Suprapubic skin (tissue), 4 donors: Measurements from ENCODE around the gene IFNE.

Source experiments
- EP300 ChIP-seq: sonication (generic); formaldehyde crosslinking; IDR thresholded peaks from one replicate; pipeline ENCODE4 v1.6.1; 2017; ENCODE audit warnings: antibody characterized with exemption
- POLR2A ChIP-seq, 2 donors: fragments of 450-650 bp; IDR thresholded peaks; one replicate each; pipeline ENCODE4 v1.6.1; 2017; ENCODE audit warnings: antibody characterized with exemption in 2 of 2, mild to moderate bottlenecking in 2 of 2, moderate library complexity in 2 of 2
- POLR2AphosphoS5 ChIP-seq, 3 donors: sonication (generic); formaldehyde crosslinking; IDR thresholded peaks; one replicate each; pipeline ENCODE4 v1.6.1; 2017; ENCODE audit warnings: antibody characterized with exemption in 3 of 3
- TF ChIP-seq, protein P1 (sequence below), 2 donors: fragments of 200-600 bp in 1 of 2; fragments of 450-650 bp in 1 of 2; sonication (generic) in 1 of 2; IDR thresholded peaks; one replicate each; pipeline ENCODE4 v1.5.1; 2016 to 2019; ENCODE audit warnings: antibody characterized with exemption in 2 of 2, mild to moderate bottlenecking in 1 of 2, moderate library complexity in 1 of 2

DNA sequence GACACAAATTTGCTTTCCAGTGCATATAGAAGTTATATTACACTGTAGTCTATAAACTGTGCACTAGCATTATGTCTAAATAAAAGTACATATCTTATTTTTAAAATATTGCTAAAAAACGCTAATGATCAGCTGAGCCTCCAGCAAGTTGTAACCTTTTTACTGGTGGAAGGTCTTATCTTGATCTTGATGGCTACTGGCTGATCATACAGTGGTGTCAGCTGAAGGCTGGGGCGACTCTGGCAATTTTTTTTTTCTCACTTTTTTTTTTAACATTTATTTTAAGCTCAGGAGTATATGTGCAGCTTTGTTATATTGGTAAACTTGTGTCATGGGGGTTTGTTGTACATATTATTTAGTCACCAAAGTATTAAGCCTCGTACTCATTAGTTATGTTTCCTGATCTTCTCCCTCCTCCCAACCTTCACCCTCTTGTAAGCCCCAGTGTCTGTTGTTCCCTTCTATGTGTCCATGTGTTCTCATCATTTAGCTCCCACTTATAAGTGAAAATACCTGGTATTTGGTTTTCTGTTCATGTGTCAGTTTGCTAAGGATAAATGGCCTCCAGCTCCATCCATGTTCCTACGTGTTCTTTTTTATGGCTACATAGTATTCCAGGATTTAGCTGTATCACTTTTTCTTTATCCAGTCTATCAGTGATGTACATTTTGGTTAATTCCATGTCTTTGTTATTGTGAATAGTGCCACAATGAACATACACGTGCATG, 38.6 kb upstream of the IFNE start:
- TF ChIP-seq, protein P1, sequence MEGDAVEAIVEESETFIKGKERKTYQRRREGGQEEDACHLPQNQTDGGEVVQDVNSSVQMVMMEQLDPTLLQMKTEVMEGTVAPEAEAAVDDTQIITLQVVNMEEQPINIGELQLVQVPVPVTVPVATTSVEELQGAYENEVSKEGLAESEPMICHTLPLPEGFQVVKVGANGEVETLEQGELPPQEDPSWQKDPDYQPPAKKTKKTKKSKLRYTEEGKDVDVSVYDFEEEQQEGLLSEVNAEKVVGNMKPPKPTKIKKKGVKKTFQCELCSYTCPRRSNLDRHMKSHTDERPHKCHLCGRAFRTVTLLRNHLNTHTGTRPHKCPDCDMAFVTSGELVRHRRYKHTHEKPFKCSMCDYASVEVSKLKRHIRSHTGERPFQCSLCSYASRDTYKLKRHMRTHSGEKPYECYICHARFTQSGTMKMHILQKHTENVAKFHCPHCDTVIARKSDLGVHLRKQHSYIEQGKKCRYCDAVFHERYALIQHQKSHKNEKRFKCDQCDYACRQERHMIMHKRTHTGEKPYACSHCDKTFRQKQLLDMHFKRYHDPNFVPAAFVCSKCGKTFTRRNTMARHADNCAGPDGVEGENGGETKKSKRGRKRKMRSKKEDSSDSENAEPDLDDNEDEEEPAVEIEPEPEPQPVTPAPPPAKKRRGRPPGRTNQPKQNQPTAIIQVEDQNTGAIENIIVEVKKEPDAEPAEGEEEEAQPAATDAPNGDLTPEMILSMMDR (IDR thresholded peaks at IDR 0.05) = no peak
- TF ChIP-seq POLR2A (IDR thresholded peaks at IDR 0.05) (no peak), POLR2AphosphoS5 (IDR thresholded peaks at IDR 0.05) (no peak), EP300 (no peak)
